Measurements from ENCODE around the gene MIF4GD. TPM values are rescaled to one million over a fixed set of nuclear protein-coding genes. Genes with fewer than 3 reads are reported as not detected.

Gene MIF4GD
- total and polyA plus RNA-seq, 10 of the 15 experiments (the other 5 are each of a cell fraction or from before 2014, with no cell fraction given), result 22.8 to 96.2 (median 60.1) TPM

GRCh38 chr17:75319904-75320691 is 49.1 kb upstream of the MIF4GD start (continued):
- TF ChIP-seq RELB (IDR thresholded peaks at IDR 0.05; ENCODE audit: low read depth) (no peak; the same call in 1 of the 2 replicates), BCLAF1 (IDR thresholded peaks at IDR 0.05) (no peak), CBX5 (IDR thresholded peaks at IDR 0.05; ENCODE audit: low read depth) (no peak), MAX (IDR thresholded peaks at IDR 0.05; ENCODE audit: low read depth, low read length) (no peak), RELA (IDR thresholded peaks at IDR 0.05; ENCODE audit: borderline replicate concordance, partially characterized antibody) (peak; percentile 22), IRF5 (IDR thresholded peaks at IDR 0.05; ENCODE audit: borderline replicate concordance) (no peak), MXI1 (IDR thresholded peaks at IDR 0.05; ENCODE audit: low read depth, low read length) (peak; percentile 69; the same call in 1 of the 2 replicates), TARDBP (IDR thresholded peaks at IDR 0.05; ENCODE audit: borderline replicate concordance) (no peak), SMARCA5 (IDR thresholded peaks at IDR 0.05) (no peak), RFX5 (IDR thresholded peaks at IDR 0.05; ENCODE audit: low read depth, low read length) (no peak), SUZ12 (IDR thresholded peaks at IDR 0.05; ENCODE audit: unreplicated experiment) (no peak), ZNF207 (IDR thresholded peaks at IDR 0.05; ENCODE audit: borderline replicate concordance) (no peak), USF1 (IDR thresholded peaks at IDR 0.05; ENCODE audit: borderline replicate concordance, extremely low read length, insufficient read depth, low read depth, low read length) (no peak), IRF3 (IDR thresholded peaks at IDR 0.05) (no peak), IRF4 (IDR thresholded peaks at IDR 0.05; ENCODE audit: low read depth, low read length) (no peak), LARP7 (IDR thresholded peaks at IDR 0.05) (no peak), MYC (IDR thresholded peaks at IDR 0.05; ENCODE audit: insufficient read depth, insufficient read length, insufficient replicate concordance, low read length, severe bottlenecking) (no peak), SRF (IDR thresholded peaks at IDR 0.05; ENCODE audit: low read depth in 2 of 2, low read length in 2 of 2) (no peak), PBX3 (IDR thresholded peaks at IDR 0.05; ENCODE audit: insufficient replicate concordance, low read depth, low read length) (no peak), NFXL1 (IDR thresholded peaks at IDR 0.05; ENCODE audit: borderline replicate concordance) (no peak)
